NCI-H1092 (cell line): ENCODE data around the gene SMC6.

Source experiments
- DNase-seq: peaks from one replicate; lab custom pipeline; 2025; lab: John Stamatoyannopoulos, UW

Gene SMC6

DNA sequence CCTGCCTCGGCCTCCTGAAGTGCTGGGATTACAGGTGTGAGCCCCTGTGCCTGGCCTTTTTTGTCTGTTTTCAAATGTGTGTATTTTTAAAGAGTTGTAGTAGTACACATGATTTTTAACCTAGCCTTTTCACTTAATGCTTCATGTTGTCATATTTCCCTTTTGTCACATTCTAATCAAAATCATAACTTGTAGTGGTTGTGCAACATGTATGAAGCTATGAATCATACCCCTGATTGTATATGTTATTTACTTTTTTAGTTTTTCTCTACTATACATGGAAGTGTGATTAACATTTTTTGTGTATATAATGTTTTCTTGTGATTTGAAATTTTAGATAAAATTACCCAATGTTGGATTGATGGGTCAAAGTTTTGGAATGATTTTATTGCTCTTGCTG, 8.8 kb upstream of the SMC6 start:
- no peak for DNase-seq

GRCh38 chr2:17759805-17760204, 6.2 kb upstream of the SMC6 start:
- no peak for DNase-seq

GRCh38 chr2:17758118-17758517, 4.5 kb upstream of the SMC6 start:
- no peak for DNase-seq

DNA sequence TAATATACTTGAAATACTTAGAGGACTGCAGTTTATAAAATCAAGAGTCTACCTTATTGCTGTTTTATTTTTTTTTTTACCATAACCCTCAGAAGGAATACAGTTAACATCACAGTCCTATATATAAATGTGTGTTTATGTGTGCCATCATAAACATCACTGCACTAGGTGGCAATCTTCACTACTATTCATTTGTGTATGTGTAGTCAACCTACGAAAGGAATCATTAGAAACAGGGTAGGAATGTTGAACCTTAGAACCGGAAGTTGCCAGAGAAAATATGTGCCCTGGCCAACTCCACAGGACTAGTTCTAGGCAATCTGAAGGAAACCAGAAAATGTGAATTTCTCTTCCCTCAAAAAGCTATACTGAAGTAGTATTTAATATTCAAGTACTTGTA, 3.7 kb upstream of the SMC6 start:
- DNase-seq = no peak

GRCh38 chr2:17756668-17757067, 3.1 kb upstream of the SMC6 start:
- no peak for DNase-seq

GRCh38 chr2:17754773-17755425, 1.3 kb upstream of the SMC6 start:
- DNase-seq = no peak

DNA sequence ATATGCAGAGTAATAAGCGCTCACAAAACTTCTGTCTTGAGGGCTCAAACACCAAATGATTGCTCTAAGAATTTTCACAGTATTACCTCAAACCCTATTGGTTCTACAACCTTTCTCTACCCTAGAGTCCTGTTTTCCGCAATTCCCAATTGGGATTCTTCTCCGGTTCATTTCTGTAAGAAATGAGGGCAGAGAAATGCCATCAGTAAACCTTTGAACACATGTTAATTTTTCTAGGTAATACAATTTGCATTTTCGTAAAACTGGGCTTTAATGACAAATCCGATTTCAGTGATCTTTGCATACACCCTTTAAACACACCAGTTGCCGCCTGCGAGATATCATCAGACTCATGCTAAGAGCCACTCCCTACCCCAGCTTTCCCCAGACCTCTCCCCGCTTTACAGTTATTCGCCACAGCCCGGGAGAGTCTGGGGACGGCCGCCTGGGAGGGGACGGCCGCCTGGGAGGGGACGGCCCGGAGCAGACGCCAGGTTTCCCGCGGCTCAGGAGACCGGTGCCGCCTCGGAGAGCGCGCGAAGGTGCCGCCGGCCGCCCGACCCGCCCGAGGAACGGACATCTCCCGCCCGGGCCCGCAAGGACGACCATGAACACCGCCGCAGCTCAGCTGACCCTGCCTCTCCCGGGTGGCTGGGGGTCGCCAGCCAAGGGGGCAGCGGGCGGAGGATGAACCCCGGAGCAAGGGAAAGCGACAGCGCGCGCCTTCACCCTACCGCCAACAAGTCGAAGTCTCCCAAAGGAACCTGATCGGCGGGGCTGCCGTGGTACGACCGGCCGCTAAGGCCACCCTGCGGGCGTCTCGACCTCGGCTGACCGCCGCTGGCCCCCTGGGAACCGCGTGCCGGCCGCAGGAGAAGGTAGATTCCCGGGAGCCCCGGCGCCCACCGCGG, 463 bp downstream of the SMC6 start:
- no peak for DNase-seq

GRCh38 chr2:17752246-17752645, 1.4 kb downstream of the SMC6 start:
- no peak for DNase-seq

- DNase-seq = no peak
Measured at GRCh38 chr2:17749753-17750438, 3.7 kb downstream of the SMC6 start.

- DNase-seq = no peak
Measured at GRCh38 chr2:17748745-17749144, 4.9 kb downstream of the SMC6 start.

DNA sequence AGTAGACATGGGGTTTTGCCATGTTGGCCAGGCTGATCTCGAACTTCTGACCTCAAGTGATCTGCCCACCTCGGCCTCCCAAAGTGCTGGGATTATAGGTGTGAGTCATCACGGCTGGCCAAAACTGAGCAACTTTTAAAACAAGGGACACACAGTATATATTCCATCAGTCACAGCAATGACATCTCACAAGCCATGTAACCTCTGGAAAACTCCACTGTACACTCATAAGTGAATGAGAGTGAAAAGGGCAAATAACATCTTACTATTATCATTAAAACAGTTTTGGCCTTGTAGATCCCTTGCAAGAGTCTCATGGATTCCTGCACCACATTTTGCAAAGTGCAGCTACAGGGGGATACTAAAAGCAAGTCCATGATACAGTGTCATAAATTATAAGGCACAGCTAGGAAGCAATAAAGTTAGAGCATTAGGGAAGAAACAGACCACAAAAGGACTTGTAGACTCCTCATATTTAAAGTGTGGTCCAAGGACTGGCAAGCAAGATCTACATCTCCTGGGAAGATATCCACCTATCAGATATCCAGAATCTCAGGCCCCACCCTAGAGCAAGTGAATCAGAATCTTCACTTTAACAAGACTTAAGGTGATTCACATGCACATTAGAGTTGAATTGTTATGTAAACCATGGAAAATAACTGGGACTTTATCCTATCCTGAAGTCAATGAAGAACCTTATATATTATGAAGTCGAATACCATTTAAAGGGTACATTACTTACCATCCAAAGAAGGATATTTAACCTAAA, 5.7 kb downstream of the SMC6 start:
- DNase-seq = no peak

- DNase-seq = no peak
Measured at GRCh38 chr2:17740203-17740602, 13.4 kb downstream of the SMC6 start.

DNA sequence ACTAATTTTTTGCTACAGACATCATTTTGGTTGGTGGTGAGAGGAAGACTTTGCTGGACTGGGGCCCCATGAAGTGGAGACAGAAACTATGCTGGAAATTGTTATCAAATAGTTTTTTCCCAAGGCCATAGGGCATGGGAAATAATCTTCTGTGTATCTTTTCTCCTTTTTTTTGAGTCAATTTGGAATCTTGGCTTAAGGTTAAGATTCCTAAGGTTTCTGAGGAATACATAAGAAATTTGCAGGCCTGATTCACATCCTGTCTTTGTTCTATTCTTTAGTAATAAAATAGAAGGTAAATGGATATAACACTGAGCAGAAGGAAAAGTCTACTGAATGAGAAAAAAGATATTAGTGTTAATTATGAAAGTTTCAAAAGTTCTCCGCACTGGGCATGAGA, 16.6 kb downstream of the SMC6 start:
- DNase-seq = no peak

DNA sequence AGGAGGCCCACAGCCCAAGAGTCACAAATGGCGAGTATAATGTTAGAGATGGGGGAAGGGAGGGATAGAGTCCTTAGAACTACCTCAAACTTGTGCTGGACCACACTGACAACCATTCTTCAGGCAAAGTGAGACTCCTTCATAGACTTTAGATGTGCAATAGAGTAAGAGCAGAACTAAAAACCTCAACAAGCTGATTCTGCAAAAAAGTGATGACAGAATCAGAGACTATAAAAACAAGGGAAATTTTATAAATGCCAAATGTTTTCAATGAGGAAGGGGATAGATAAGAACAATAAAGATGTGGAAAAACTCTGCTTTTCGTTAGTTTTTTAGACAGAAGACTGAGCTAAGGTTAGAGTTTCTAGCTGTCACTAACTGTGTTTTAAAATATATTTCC, 17.7 kb downstream of the SMC6 start:
- DNase-seq = no peak

- no peak for DNase-seq
Measured at GRCh38 chr2:17733599-17733998, 20.0 kb downstream of the SMC6 start.

- DNase-seq = no peak
Measured at GRCh38 chr2:17729880-17730279, 23.7 kb downstream of the SMC6 start.

- no peak for DNase-seq
Measured at GRCh38 chr2:17728210-17728609, 25.4 kb downstream of the SMC6 start.

DNA sequence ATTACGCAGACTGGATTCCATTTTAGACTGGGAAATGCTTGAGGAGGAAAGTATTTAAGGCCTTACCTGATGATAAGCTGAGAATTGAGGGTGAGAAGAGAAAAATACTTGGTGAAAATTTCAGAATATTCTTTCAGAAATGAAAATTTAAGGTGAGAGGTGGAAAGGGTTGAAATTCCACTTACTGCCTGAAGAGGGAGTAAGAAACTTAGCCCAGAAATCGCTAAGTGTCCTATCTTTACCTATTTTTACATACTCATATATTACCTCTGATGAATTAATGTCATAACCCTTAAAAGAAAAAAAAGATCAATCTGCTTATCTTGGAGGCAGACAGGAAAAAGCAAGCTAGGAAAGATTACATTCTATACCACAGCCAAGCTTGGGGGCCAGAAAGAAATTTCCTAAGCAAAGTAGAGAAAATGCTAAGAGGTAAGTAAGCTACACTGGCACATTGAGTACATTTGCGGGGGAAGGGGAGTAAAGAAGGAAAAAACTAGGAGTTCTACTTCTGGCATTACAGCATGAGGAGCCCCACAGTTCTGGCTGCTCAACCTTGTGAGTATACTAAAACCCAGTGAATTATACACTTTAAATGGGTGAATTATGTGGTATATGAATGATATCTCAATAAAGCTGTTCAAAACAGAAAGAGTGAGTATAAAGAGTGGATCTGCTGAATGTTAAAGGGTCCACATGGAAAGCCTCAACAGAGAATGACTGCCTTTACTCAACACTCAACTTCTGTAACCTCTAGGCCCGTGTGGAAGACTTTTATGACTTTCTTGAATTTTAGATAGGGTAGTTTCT, 33.8 kb downstream of the SMC6 start:
- no peak for DNase-seq

DNA sequence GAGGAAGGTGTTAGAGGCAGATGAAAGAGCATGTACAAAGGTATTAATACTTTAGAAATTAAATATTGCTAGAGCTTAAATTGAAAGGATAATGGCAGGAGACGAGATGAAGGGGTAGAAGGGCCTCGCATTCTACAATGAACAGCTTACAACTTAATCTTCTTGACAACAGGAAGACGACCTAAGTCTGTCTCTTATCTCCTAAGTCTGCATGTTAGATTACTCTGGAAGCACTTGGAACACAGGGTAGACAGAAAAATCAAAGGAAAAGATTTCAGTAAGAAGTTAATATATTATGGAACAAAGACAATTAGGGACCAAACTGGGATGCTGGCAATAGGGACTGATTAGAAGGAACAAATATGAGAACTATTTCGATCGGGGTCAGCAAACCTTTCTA, 34.9 kb downstream of the SMC6 start:
- no peak for DNase-seq

DNA sequence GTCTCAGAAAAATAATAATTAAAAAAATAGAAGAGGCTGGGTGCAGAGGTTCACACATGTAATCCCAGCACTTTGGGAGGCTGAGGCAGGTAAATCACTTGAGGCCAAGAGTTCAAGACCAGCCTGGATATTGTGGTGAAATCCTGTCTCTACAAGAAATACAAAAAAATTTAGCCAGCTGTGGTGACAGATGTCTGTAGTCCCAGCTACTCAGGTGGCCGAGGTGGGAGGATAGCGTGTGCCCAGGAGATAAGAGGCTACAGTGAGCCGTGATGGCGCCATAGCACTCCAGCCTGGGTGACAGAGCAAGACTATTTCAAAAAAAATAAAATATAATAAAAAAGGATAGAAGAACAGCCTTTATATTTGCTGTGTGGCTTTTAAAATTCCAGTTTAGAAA, 35.9 kb downstream of the SMC6 start:
- DNase-seq = no peak

DNA sequence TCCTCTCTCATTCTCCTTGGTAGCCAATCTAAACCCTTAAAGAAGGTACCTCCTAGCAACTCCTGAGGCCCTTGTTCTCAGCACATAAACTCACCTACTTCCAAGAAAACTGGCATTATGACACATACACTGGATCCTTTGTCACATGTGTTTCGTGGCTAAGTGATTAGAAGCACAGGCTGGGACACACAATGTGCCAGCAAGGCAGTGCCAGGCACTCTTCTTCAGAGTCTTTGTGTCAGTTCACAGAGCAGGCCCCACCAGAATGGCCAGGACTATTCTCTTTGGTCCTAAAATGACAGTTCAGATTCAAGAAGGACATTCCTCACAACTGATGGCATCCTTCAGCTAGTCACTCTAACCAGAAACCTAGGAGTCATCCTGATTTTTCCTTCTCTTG, 40.3 kb downstream of the SMC6 start:
- no peak for DNase-seq
